ENCODE measurements around the gene GALNT9.

DNA sequence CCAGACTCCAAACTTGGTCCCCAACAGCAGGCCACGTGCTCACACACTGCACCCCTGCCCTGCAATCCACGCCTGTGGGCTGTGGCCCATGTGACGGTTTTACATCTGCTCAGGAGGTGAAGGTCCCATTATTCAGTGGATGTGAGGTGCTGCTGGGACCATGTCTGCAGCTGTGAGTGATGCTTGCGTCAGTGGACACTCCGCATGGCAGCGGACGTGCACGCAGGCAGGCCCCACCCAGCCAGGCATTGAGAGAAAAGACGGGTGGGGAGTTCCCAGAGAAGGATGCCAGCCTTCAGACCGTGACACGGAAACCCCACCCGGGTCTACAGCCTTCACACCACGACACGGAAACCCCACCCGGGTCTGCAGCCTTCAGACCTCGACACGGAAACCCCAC, 117.6 kb downstream of the GALNT9 start:
- TF ChIP-seq, protein P1, sequence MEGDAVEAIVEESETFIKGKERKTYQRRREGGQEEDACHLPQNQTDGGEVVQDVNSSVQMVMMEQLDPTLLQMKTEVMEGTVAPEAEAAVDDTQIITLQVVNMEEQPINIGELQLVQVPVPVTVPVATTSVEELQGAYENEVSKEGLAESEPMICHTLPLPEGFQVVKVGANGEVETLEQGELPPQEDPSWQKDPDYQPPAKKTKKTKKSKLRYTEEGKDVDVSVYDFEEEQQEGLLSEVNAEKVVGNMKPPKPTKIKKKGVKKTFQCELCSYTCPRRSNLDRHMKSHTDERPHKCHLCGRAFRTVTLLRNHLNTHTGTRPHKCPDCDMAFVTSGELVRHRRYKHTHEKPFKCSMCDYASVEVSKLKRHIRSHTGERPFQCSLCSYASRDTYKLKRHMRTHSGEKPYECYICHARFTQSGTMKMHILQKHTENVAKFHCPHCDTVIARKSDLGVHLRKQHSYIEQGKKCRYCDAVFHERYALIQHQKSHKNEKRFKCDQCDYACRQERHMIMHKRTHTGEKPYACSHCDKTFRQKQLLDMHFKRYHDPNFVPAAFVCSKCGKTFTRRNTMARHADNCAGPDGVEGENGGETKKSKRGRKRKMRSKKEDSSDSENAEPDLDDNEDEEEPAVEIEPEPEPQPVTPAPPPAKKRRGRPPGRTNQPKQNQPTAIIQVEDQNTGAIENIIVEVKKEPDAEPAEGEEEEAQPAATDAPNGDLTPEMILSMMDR (IDR thresholded peaks at IDR 0.05): no peak
- no peak for TF ChIP-seq EZH2 (IDR thresholded peaks at IDR 0.05; ENCODE audit: borderline replicate concordance, insufficient read depth, low read depth, low read length, poor library complexity, severe bottlenecking)

All from B cell (primary cell).